ENCODE measurements around the gene SLC20A1. TPM values are rescaled to one million over a fixed set of nuclear protein-coding genes. Genes with fewer than 3 reads are reported as not detected.
A peak's percentile ranks its signal among the peaks of the same experiment; 100 is the strongest.

Gene SLC20A1
- total RNA-seq, 1 donor, result 96.3 TPM

DNA sequence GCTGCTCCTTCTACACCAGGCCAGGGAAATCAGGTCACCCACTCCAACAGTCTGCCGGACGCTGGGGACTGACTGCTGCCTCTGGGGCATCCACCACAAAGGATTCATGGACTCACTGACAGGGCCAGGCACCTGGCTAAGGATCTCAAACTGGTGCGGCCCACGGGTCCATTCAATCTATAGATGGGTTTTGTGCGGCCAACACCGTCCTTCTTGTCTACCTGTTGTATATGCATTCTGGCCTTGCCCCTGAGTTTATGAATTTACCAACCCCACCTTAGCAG lies 10.9 kb upstream of the SLC20A1 start:
- H3K4me3 ChIP-seq (ENCODE audit: low read depth, low read length), result no peak overlapping the region
- TF ChIP-seq, protein P1, sequence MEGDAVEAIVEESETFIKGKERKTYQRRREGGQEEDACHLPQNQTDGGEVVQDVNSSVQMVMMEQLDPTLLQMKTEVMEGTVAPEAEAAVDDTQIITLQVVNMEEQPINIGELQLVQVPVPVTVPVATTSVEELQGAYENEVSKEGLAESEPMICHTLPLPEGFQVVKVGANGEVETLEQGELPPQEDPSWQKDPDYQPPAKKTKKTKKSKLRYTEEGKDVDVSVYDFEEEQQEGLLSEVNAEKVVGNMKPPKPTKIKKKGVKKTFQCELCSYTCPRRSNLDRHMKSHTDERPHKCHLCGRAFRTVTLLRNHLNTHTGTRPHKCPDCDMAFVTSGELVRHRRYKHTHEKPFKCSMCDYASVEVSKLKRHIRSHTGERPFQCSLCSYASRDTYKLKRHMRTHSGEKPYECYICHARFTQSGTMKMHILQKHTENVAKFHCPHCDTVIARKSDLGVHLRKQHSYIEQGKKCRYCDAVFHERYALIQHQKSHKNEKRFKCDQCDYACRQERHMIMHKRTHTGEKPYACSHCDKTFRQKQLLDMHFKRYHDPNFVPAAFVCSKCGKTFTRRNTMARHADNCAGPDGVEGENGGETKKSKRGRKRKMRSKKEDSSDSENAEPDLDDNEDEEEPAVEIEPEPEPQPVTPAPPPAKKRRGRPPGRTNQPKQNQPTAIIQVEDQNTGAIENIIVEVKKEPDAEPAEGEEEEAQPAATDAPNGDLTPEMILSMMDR (IDR thresholded peaks at IDR 0.05; ENCODE audit: insufficient read depth, low read depth, low read length), result no peak
- no peak for DNase-seq (ENCODE audit: low read depth)

DNA sequence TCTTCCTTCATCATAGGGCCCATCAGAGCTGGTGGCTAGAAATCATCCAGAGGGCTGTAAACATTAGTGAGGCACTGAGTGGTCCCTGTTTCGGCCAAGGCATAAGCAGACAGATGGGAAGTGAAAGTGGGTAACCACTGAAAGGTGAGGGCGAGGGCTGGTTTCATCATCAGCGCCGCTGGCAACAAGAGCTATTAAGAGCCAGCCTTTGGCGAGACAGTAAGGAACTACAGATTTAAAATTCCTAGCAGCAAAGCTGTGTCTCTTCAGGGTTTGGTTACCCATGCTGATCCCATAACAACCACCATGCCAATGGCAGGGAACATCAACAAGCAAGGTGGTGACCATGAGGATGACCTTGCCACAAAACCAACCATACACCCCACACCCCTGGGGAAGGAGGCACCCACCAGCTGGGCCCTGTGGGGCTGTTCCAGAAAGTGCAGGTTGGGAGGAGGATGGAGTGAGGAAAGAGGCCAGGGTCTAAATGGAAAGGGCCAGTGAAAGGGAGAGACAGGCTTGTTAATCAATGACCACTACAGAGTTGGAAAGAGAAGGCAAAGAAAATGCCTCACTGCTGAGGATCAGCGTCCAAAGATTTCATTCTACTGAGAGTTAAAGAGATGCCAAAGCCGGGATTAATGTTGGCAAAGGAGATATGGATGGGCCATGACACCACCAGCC lies 9.0 kb upstream of the SLC20A1 start:
- TF ChIP-seq, protein P1 (IDR thresholded peaks at IDR 0.05; ENCODE audit: insufficient read depth, low read depth, low read length), result no peak
- no peak overlapping the region for H3K4me3 ChIP-seq (ENCODE audit: low read depth, low read length)
- DNase-seq (ENCODE audit: low read depth), result no peak

DNA sequence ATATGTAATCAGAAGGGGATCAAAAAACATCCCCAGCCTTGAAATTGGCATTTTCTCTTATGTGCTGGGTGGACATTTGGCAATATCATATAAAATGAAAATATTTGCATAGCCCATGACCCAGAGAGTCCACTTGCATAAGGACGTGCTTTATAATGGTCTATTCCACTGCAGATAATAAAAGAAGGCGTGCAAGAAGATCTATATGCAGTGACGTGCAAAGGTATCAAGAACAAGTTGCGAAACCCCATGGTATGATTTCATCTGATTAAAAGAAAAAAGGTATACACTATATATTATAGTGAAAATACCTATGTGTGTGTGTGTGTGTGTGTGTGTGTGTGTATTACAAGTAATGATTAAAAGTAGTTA lies 8.5 kb upstream of the SLC20A1 start:
- no peak overlapping the region for H3K4me3 ChIP-seq (ENCODE audit: low read depth, low read length)
- TF ChIP-seq, protein P1 (IDR thresholded peaks at IDR 0.05; ENCODE audit: insufficient read depth, low read depth, low read length), result no peak
- no peak for DNase-seq (ENCODE audit: low read depth)

DNA sequence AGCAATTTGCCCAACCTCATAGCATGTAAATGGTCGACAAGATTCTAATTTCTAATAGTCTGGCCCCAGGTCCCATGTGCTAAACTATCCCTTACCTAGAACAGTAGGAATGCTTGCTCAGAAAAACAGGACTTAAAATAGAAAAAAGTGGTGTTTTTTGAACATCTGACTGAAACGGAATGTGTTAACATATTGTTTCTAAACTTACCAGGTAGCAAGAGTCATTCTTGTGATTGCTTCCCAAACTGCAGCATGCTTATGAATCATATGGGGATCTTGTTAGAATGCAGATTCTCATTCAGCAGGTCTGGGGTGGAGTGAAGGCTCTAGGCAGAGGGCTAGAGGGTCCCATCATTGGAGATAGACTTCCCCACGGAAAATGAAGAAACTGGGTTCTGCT lies 5.8 kb upstream of the SLC20A1 start:
- no peak for DNase-seq (ENCODE audit: low read depth)
- H3K4me3 ChIP-seq (ENCODE audit: low read depth, low read length), result no peak overlapping the region
- TF ChIP-seq, protein P1 (IDR thresholded peaks at IDR 0.05; ENCODE audit: insufficient read depth, low read depth, low read length), result no peak

- no peak overlapping the region for H3K4me3 ChIP-seq (ENCODE audit: low read depth, low read length)
- no peak for DNase-seq (ENCODE audit: low read depth)
- TF ChIP-seq, protein P1 (IDR thresholded peaks at IDR 0.05; ENCODE audit: insufficient read depth, low read depth, low read length), result no peak
Measured at GRCh38 chr2:112640467-112640799, 5.3 kb upstream of the SLC20A1 start.

- no peak overlapping the region for H3K4me3 ChIP-seq (ENCODE audit: low read depth, low read length)
- DNase-seq (ENCODE audit: low read depth), result peak; percentile 81
Measured at GRCh38 chr2:112640800-112641675, 4.7 kb upstream of the SLC20A1 start.

More at GRCh38 chr2:112640800-112641675, 4.7 kb upstream of the SLC20A1 start:
- TF ChIP-seq, protein P1 (IDR thresholded peaks at IDR 0.05; ENCODE audit: insufficient read depth, low read depth, low read length), result no peak
